Fibroblast of pulmonary artery (primary cell): Measurements from ENCODE around the gene GPR34.

ENCODE experiments used
- DNase-seq: peaks from one replicate; pipeline ENCODE4 v3.0.0-alpha.2; 2010; ENCODE audit warnings: low read depth
- H3K4me3 ChIP-seq: replicated peaks from 2 replicates; pipeline ENCODE4 v1.5.1; 2011; ENCODE audit warnings: low read depth, mild to moderate bottlenecking, control low read depth, low read length, moderate library complexity
- CTCF ChIP-seq: IDR thresholded peaks from 2 replicates; pipeline ENCODE4 v1.5.1; 2011; ENCODE audit warnings: mild to moderate bottlenecking, control low read depth, low read length, inconsistent platforms; ENCODE audit errors: missing control alignments

The GPR34 gene

GRCh38 chrX:41692162-41692749 is 3.5 kb downstream of the GPR34 start:
- no peak for TF ChIP-seq CTCF
- DNase-seq, result peak; percentile 70
- H3K4me3 ChIP-seq, result no peak overlapping the region

GRCh38 chrX:41693024-41693423 is 4.3 kb downstream of the GPR34 start:
- DNase-seq, result no peak
- H3K4me3 ChIP-seq, result no peak overlapping the region
- TF ChIP-seq CTCF, result no peak

GRCh38 chrX:41695426-41695825 is 6.7 kb downstream of the GPR34 start:
- no peak overlapping the region for H3K4me3 ChIP-seq
- TF ChIP-seq CTCF, result no peak
- DNase-seq, result peak; percentile 47

- TF ChIP-seq CTCF, result no peak
- DNase-seq, result no peak
- H3K4me3 ChIP-seq, result no peak overlapping the region
Measured at GRCh38 chrX:41703574-41704029, 14.8 kb downstream of the GPR34 start.

GRCh38 chrX:41705042-41705441 is 16.3 kb downstream of the GPR34 start:
- DNase-seq, result no peak
- TF ChIP-seq CTCF, result no peak
- H3K4me3 ChIP-seq, result no peak overlapping the region

- DNase-seq, result no peak
Measured at GRCh38 chrX:41705680-41706374, 17.1 kb downstream of the GPR34 start.

More at GRCh38 chrX:41705680-41706374, 17.1 kb downstream of the GPR34 start:
- no peak overlapping the region for H3K4me3 ChIP-seq
- no peak for TF ChIP-seq CTCF
